DOHH2 (cell line): ENCODE measurements around the gene ZNF273.

Experiments used
- H3F3A ChIP-seq: fragments of 200-600 bp; sonication (generic), shearing (Covaris generic); 2 replicates; pipeline ENCODE4 v1.6.0; 2016; ENCODE audit warnings: antibody characterized with exemption, mild to moderate bottlenecking; ENCODE audit not compliant: control insufficient read depth, insufficient read depth
- H3K27ac ChIP-seq: fragments of 200-600 bp; sonication (generic); 2 replicates; pipeline ENCODE4 v1.5.1; 2014; ENCODE audit warnings: low read depth, mild to moderate bottlenecking, low read length, moderate library complexity
- H3K27me3 ChIP-seq: fragments of 200-600 bp; sonication (generic); 2 replicates; pipeline ENCODE4 v1.6.1; 2014; ENCODE audit warnings: mild to moderate bottlenecking, low read length, mixed read lengths; ENCODE audit not compliant: control insufficient read depth
- H3K36me3 ChIP-seq: fragments of 200-600 bp; sonication (generic); 2 replicates; pipeline ENCODE4 v1.6.1; 2014; ENCODE audit warnings: mild to moderate bottlenecking, low read length, moderate library complexity, mixed read lengths; ENCODE audit not compliant: control insufficient read depth
- H3K4me1 ChIP-seq: fragments of 200-600 bp; sonication (generic); 2 replicates; pipeline ENCODE4 v1.6.1; 2014; ENCODE audit warnings: mild to moderate bottlenecking, low read length, mixed read lengths; ENCODE audit not compliant: control insufficient read depth
- H3K4me2 ChIP-seq: fragments of 200-600 bp; sonication (generic); 2 replicates; pipeline ENCODE4 v1.6.0; 2014; ENCODE audit warnings: mild to moderate bottlenecking, low read length, moderate library complexity
- H3K4me3 ChIP-seq: fragments of 200-600 bp; sonication (generic); 2 replicates; pipeline ENCODE4 v1.5.1; 2014; ENCODE audit warnings: mild to moderate bottlenecking, low read length, mixed read lengths
- H3K79me2 ChIP-seq: fragments of 200-600 bp; sonication (generic); 2 replicates; pipeline ENCODE4 v1.6.1; 2014; ENCODE audit warnings: mild to moderate bottlenecking, low read length, mixed read lengths; ENCODE audit not compliant: control insufficient read depth
- H3K9me2 ChIP-seq: fragments of 200-600 bp; sonication (generic); replicated peaks from 2 replicates; pipeline ENCODE4 v1.6.1; 2014; ENCODE audit warnings: mild to moderate bottlenecking, low read length, mixed read lengths; ENCODE audit not compliant: control insufficient read depth
- H3K9me3 ChIP-seq: fragments of 200-600 bp; sonication (generic); 2 replicates; pipeline ENCODE4 v1.6.1; 2014; ENCODE audit warnings: antibody characterized with exemption, low read length, mixed read lengths; ENCODE audit not compliant: control insufficient read depth, insufficient read depth
- H4K20me1 ChIP-seq: fragments of 200-600 bp; sonication (generic); 2 replicates; pipeline ENCODE4 v1.6.0; 2014; ENCODE audit warnings: low read depth, mild to moderate bottlenecking, antibody characterized with exemption, low read length, moderate library complexity; ENCODE audit not compliant: control insufficient read depth, insufficient read depth
- EZH2phosphoT487 ChIP-seq: fragments of 200-600 bp; sonication (generic); IDR thresholded peaks from 2 replicates; pipeline ENCODE4 v1.6.1; 2017; ENCODE audit warnings: borderline replicate concordance, mild to moderate bottlenecking, antibody characterized with exemption, low read length, moderate library complexity, mixed read lengths
- TF ChIP-seq, protein P1 (sequence below): fragments of 200-600 bp; sonication (generic); IDR thresholded peaks from one replicate; pipeline ENCODE4 v1.5.1; 2014; ENCODE audit warnings: antibody characterized with exemption, mild to moderate bottlenecking, low read depth, low read length; ENCODE audit not compliant: poor library complexity, severe bottlenecking

ZNF273 gene

DNA sequence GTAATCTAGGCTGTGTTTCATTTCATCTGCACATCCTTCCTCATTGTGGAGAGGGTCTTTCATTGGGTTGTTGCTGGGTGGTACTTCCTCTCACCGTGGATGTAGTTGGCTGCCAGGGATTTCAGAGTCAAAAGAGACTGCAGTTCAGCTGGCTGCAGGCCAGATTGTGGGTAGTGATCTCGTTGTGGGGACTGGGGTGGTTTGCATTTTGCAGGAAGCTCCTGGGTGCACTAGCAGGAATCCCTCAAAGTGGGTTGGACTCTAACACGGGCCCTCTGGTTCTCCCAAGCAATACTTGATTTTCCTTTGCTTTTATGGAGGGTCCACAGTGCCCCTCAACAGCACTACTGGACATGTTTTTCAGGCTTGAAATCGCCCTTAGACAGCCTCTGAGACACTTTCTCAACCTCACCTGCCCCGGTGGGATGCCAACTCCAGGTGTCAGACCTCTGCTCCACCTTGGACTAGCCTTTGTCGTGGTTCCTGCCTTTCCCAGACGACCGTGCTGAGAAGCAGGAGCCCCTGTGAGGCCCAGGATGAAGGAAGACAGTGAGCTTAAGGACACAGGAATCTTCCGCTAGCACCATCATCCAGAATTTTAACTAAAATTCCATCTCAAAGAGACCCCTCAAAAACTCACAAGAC, 23.9 kb upstream of the ZNF273 start:
- Histone ChIP-seq H3K4me3 (no peak overlapping the region), H3K4me2 (no peak overlapping the region), H4K20me1 (no peaks in the 10 kb centered on the region), H3K9me2 (no peaks in the 10 kb centered on the region), H3K79me2 (no peaks in the 10 kb centered on the region), H3K27me3 (no peaks in the 10 kb centered on the region), H3K4me1 (no peaks in the 10 kb centered on the region), H3K27ac (no peak overlapping the region), H3K9me3 (peaks cover 53% of the 10 kb centered on the region; the same call in 1 of the 2 replicates), H3K36me3 (no peaks in the 10 kb centered on the region), H3F3A (no peaks in the 10 kb centered on the region)
- TF ChIP-seq, protein P1, sequence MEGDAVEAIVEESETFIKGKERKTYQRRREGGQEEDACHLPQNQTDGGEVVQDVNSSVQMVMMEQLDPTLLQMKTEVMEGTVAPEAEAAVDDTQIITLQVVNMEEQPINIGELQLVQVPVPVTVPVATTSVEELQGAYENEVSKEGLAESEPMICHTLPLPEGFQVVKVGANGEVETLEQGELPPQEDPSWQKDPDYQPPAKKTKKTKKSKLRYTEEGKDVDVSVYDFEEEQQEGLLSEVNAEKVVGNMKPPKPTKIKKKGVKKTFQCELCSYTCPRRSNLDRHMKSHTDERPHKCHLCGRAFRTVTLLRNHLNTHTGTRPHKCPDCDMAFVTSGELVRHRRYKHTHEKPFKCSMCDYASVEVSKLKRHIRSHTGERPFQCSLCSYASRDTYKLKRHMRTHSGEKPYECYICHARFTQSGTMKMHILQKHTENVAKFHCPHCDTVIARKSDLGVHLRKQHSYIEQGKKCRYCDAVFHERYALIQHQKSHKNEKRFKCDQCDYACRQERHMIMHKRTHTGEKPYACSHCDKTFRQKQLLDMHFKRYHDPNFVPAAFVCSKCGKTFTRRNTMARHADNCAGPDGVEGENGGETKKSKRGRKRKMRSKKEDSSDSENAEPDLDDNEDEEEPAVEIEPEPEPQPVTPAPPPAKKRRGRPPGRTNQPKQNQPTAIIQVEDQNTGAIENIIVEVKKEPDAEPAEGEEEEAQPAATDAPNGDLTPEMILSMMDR = no peak
- TF ChIP-seq EZH2phosphoT487 = no peak

DNA sequence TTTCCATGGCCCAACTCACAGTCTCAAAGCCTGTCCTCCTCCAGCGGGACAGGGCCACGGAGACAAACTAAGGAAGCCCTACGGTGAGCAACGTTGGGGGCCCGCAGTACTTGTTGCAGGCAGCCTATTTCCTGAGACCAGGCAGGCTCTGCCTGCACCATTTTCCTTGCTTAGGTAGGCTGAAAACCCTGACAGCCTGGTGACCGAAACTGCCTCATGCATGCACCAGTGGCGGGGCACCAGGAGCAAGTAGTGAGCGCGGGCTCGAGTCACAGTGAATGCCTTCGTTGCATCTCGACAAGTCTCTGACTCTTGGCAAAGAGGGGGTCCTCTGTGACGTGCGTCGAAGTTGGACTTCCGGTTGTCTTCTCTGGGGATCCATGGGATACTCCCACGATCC, 23.3 kb upstream of the ZNF273 start:
- TF ChIP-seq EZH2phosphoT487 = no peak
- TF ChIP-seq, protein P1 = no peak
- H3K27me3 ChIP-seq = no peaks in the 10 kb centered on the region
- no peaks in the 10 kb centered on the region for H3K79me2 ChIP-seq
- H3K4me3 ChIP-seq = no peak overlapping the region
- H3K4me1 ChIP-seq = no peaks in the 10 kb centered on the region
- H3K36me3 ChIP-seq = no peaks in the 10 kb centered on the region
- H3K4me2 ChIP-seq = no peak overlapping the region
- H4K20me1 ChIP-seq = no peaks in the 10 kb centered on the region
- H3K27ac ChIP-seq = no peak overlapping the region
- no peaks in the 10 kb centered on the region for H3K9me2 ChIP-seq
- H3F3A ChIP-seq = no peaks in the 10 kb centered on the region
- H3K9me3 ChIP-seq = peaks cover 57% of the 10 kb centered on the region; the same call in 1 of the 2 replicates

DNA sequence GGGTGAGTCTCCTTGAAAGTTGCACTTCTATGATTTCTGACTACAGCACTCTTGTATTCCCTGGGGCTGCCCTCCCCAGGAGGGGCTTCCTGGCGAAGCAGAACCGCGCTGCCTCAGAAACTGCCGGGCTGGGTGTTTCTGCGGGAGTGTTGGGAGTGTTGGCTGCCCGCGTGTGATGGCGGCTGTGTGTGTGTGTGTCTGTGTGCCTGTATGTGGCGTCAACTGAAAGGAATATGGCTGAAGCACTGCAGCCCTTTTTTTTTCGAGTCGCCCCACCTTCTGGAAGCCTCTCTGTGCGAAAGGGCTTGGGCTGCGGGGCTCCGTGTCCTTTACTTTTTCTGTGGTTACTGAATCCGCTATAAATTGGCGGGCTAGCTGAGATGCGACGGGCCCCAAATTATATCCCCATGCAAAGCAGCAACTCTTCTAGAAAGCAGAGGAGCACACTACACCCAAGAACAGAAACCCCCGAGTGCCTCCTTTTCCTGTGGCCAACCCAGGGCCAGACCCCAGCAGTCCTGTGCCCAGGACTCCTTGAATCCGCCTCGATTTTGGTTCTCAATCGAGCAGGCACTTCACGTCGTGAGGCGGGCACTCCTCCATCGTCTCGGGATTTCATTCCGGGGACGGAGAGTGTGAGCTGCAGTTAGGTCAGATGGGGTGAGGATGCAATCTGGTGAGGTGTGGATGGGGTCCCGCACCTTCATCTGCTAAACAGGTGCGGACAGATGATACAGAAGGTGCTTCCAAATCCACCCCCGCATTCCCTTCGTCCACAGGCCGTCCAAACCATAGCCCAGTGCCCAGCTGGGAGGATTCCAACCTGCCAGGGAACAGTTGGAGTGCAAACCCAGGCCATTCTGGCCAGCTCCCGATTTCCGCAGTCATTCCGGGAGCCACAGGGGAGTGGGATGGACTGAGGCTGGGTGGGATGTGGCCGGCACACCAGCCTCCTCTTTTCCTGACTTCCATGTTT, 22.5 kb upstream of the ZNF273 start:
- Histone ChIP-seq H3F3A (no peaks in the 10 kb centered on the region), H4K20me1 (no peaks in the 10 kb centered on the region), H3K9me2 (no peaks in the 10 kb centered on the region), H3K27me3 (no peaks in the 10 kb centered on the region), H3K4me3 (no peak overlapping the region), H3K27ac (no peak overlapping the region), H3K79me2 (no peaks in the 10 kb centered on the region), H3K4me2 (no peak overlapping the region), H3K4me1 (no peaks in the 10 kb centered on the region), H3K9me3 (peaks cover 56% of the 10 kb centered on the region; the same call in 1 of the 2 replicates), H3K36me3 (no peaks in the 10 kb centered on the region)
- TF ChIP-seq, protein P1 = no peak
- no peak for TF ChIP-seq EZH2phosphoT487
